A673 (cell line): ENCODE measurements around the gene DHRSX. TPM values are rescaled to one million over a fixed set of nuclear protein-coding genes. Genes with fewer than 3 reads are reported as not detected.
A peak's percentile ranks its signal among the peaks of the same experiment; 100 is the strongest.

Source experiments
- BruUV-seq: library from RNA; stranded (reverse); fragments of 400-500 nt; replicated peaks from 2 replicates; lab custom pipeline; 2021; lab: Mats Ljungman, UMichigan
- CTCF ChIA-PET: fragments of 300-600 bp; sonication (Branson Sonifier 250); formaldehyde crosslinking; loops from one replicate; lab custom pipeline; 2022; ENCODE audit warnings: antibody characterized with exemption; lab: Charles Lee
- POLR2A ChIA-PET: fragments of 300-600 bp; sonication (Branson Sonifier 250); formaldehyde crosslinking; loops from one replicate; lab custom pipeline; 2022; ENCODE audit warnings: antibody characterized with exemption; ENCODE audit not compliant: low non-redundant PET; lab: Charles Lee
- DNase-seq: peaks from one replicate; pipeline ENCODE4 v3.0.0-alpha.2; 2015; ENCODE audit warnings: low spot score
- H3K27ac ChIP-seq: fragments of 200-600 bp; sonication (generic); 2 replicates; pipeline ENCODE4 v1.5.1; 2016; ENCODE audit warnings: mixed run types, low read depth, mild to moderate bottlenecking, mixed read lengths, antibody characterized with exemption, low read length; ENCODE audit not compliant: poor library complexity, severe bottlenecking
- H3K27me3 ChIP-seq: fragments of 200-600 bp; sonication (generic); replicated peaks from 2 replicates; pipeline ENCODE4 v1.6.1; 2017; ENCODE audit warnings: mixed run types, low read depth, mild to moderate bottlenecking, mixed read lengths, antibody characterized with exemption, low read length; ENCODE audit not compliant: insufficient read depth, poor library complexity
- H3K36me3 ChIP-seq: fragments of 200-600 bp; sonication (generic); 2 replicates; pipeline ENCODE4 v1.6.1; 2016; ENCODE audit warnings: mixed run types, mild to moderate bottlenecking, mixed read lengths, antibody characterized with exemption, low read length; ENCODE audit not compliant: insufficient read depth, poor library complexity, severe bottlenecking
- H3K4me1 ChIP-seq: fragments of 200-600 bp; sonication (generic); 2 replicates; pipeline ENCODE4 v1.6.1; 2017; ENCODE audit warnings: mixed run types, mild to moderate bottlenecking, mixed read lengths, antibody characterized with exemption, low read length; ENCODE audit not compliant: insufficient read depth, poor library complexity, severe bottlenecking
- H3K4me3 ChIP-seq: fragments of 200-600 bp; sonication (generic); 2 replicates; pipeline ENCODE4 v1.5.1; 2016; ENCODE audit warnings: low read depth, mixed run types, mild to moderate bottlenecking, mixed read lengths, low read length; ENCODE audit not compliant: poor library complexity, severe bottlenecking
- H3K9me3 ChIP-seq: fragments of 200-600 bp; sonication (generic); 2 replicates; pipeline ENCODE4 v1.6.1; 2016; ENCODE audit warnings: mixed run types, low read depth, mild to moderate bottlenecking, mixed read lengths, antibody characterized with exemption, low read length; ENCODE audit not compliant: poor library complexity, severe bottlenecking
- CTCF ChIP-seq: fragments of 300-800, 200-600 bp; sonication (generic); conservative IDR thresholded peaks from 2 replicates; pipeline ENCODE4 v1.5.1; 2017; ENCODE audit warnings: low read depth, mild to moderate bottlenecking, antibody characterized with exemption, low read length, moderate library complexity, mixed read lengths
- EZH2 ChIP-seq: fragments of 200-600 bp; sonication (generic); IDR thresholded peaks from 2 replicates; pipeline ENCODE4 v1.6.1; 2017; ENCODE audit warnings: borderline replicate concordance, low read depth, mild to moderate bottlenecking, mixed read lengths, antibody characterized with exemption, low read length; ENCODE audit not compliant: poor library complexity, severe bottlenecking
- intact Hi-C: fragments of 100-400 bp; cut with micrococcal nuclease; formaldehyde crosslinking; loops from one replicate; pipeline ENCODE4 v1.10.0; 2022; ENCODE audit not compliant: unreplicated experiment
- total RNA-seq: library from RNA; stranded (reverse); gene quantifications from 2 replicates; pipeline ENCODE4 v1.2.3, GENCODE V29; 2021

DHRSX gene
- total RNA-seq, 1 experiment from 2014 or later: 30.2 TPM

GRCh38 chrX:2327423-2327822 is 173.4 kb downstream of the DHRSX start:
- H3K27me3 ChIP-seq: no peaks in the 10 kb centered on the region
- CTCF ChIA-PET: no interaction called here
- H3K9me3 ChIP-seq: no peaks in the 10 kb centered on the region
- intact Hi-C loops: no loop called here
- POLR2A ChIA-PET: no interaction called here
- H3K4me1 ChIP-seq: peaks cover 6% of the 10 kb centered on the region
- no peak overlapping the region for H3K4me3 ChIP-seq
- no TSS peak for BruUV-seq
- no peak overlapping the region for H3K27ac ChIP-seq
- H3K36me3 ChIP-seq: no peaks in the 10 kb centered on the region
- no peak for TF ChIP-seq EZH2
- no peak for TF ChIP-seq CTCF
- no peak for DNase-seq

GRCh38 chrX:2325076-2325784 is 175.5 kb downstream of the DHRSX start:
- POLR2A ChIA-PET: no interaction called here
- no peaks in the 10 kb centered on the region for H3K27me3 ChIP-seq
- CTCF ChIA-PET: no interaction called here
- BruUV-seq: TSS peak; percentile 67
- peak overlapping the region; percentile 51 for H3K4me3 ChIP-seq
- H3K27ac ChIP-seq: peak overlapping the region; percentile 82
- H3K9me3 ChIP-seq: no peaks in the 10 kb centered on the region
- H3K36me3 ChIP-seq: no peaks in the 10 kb centered on the region
- TF ChIP-seq EZH2 (no peak), CTCF (no peak)
- H3K4me1 ChIP-seq: peaks cover 6% of the 10 kb centered on the region
- peak; percentile 97 for DNase-seq
- intact Hi-C loops: no loop called here

- no peaks in the 10 kb centered on the region for H3K27me3 ChIP-seq
- H3K27ac ChIP-seq: peak overlapping the region; percentile 82
- intact Hi-C loops: no loop called here
- TF ChIP-seq EZH2 (no peak), CTCF (no peak)
- no peak for DNase-seq
- no TSS peak for BruUV-seq
- peaks cover 6% of the 10 kb centered on the region for H3K4me1 ChIP-seq
- no peak overlapping the region for H3K4me3 ChIP-seq
- ChIA-PET CTCF (no interaction called here), POLR2A (no interaction called here)
- H3K9me3 ChIP-seq: no peaks in the 10 kb centered on the region
- H3K36me3 ChIP-seq: no peaks in the 10 kb centered on the region
These were observed 176.6 kb downstream of the DHRSX start for GRCh38 chrX:2324151-2324550.
